OCI-LY7 (cell line): ENCODE measurements around the gene FAM162A. TPM values are rescaled to one million over a fixed set of nuclear protein-coding genes. Genes with fewer than 3 reads are reported as not detected.

Experiments used
- BruUV-seq: library from RNA; stranded (reverse); fragments of 400-500 nt; replicated peaks from 2 replicates; lab custom pipeline; 2021; lab: Mats Ljungman, UMichigan
- CTCF ChIA-PET: fragments of 300-600 bp; sonication (Branson Sonifier 250); formaldehyde crosslinking; loops from one replicate; lab custom pipeline; 2022; ENCODE audit warnings: antibody characterized with exemption; ENCODE audit not compliant: unreplicated experiment; lab: Charles Lee
- POLR2A ChIA-PET: fragments of 300-600 bp; sonication (Branson Sonifier 250); formaldehyde crosslinking; loops from one replicate; lab custom pipeline; 2022; ENCODE audit warnings: antibody characterized with exemption; lab: Charles Lee
- DNase-seq: peaks from one replicate; pipeline ENCODE4 v3.0.0-alpha.2; 2015; ENCODE audit warnings: low spot score
- H2AFZ ChIP-seq: fragments of 200-600 bp; sonication (generic), shearing (Covaris generic); 2 replicates; pipeline ENCODE4 v1.6.1; 2014; ENCODE audit warnings: mild to moderate bottlenecking, antibody characterized with exemption, low read length, moderate library complexity
- H3K27ac ChIP-seq: fragments of 200-600 bp; sonication (generic); 2 replicates; pipeline ENCODE4 v1.5.1; 2014; ENCODE audit warnings: mixed run types, low read depth, mild to moderate bottlenecking, moderate library complexity, low read length, inconsistent platforms; ENCODE audit not compliant: poor library complexity, severe bottlenecking
- H3K36me3 ChIP-seq: fragments of 200-600 bp; sonication (generic); 2 replicates; pipeline ENCODE4 v1.6.1; 2014; ENCODE audit warnings: mild to moderate bottlenecking, antibody characterized with exemption, low read length, moderate library complexity, mixed read lengths; ENCODE audit not compliant: insufficient read depth
- H3K4me1 ChIP-seq: fragments of 200-600 bp; sonication (generic); 2 replicates; pipeline ENCODE4 v1.5.1; 2014; ENCODE audit warnings: mild to moderate bottlenecking, low read length; ENCODE audit not compliant: insufficient read depth, poor library complexity, severe bottlenecking
- H3K4me2 ChIP-seq: fragments of 200-600 bp; sonication (generic); 2 replicates; pipeline ENCODE4 v1.6.1; 2014; ENCODE audit warnings: mild to moderate bottlenecking, low read length
- H3K4me3 ChIP-seq: fragments of 200-600 bp; sonication (generic); 2 replicates; pipeline ENCODE4 v1.5.1; 2014; ENCODE audit warnings: mild to moderate bottlenecking, low read depth, low read length; ENCODE audit not compliant: poor library complexity, severe bottlenecking
- H3K79me2 ChIP-seq: fragments of 200-600 bp; sonication (generic); 2 replicates; pipeline ENCODE4 v1.6.1; 2016; ENCODE audit warnings: low read depth, mild to moderate bottlenecking, low read length, moderate library complexity, mixed read lengths; ENCODE audit not compliant: insufficient read depth
- H3K9me2 ChIP-seq: fragments of 200-600 bp; sonication (generic); 2 replicates; pipeline ENCODE4 v1.6.1; 2016; ENCODE audit warnings: mild to moderate bottlenecking, low read length, mixed read lengths; ENCODE audit not compliant: insufficient read depth
- H3K9me3 ChIP-seq: fragments of 200-600 bp; sonication (generic); 2 replicates; pipeline ENCODE4 v1.6.1; 2014; ENCODE audit warnings: mild to moderate bottlenecking, mixed run types, low read length, mixed read lengths
- H4K20me1 ChIP-seq: fragments of 200-600 bp; sonication (generic); 2 replicates; pipeline ENCODE4 v1.6.1; 2014; ENCODE audit warnings: mild to moderate bottlenecking, antibody characterized with exemption, low read length, moderate library complexity, mixed read lengths; ENCODE audit not compliant: insufficient read depth
- CTCF ChIP-seq: fragments of 200-600 bp; sonication (generic); conservative IDR thresholded peaks from 2 replicates; pipeline ENCODE4 v1.5.1; 2014; ENCODE audit warnings: mild to moderate bottlenecking, antibody characterized with exemption, low read length, moderate library complexity, mixed read lengths
- EZH2phosphoT487 ChIP-seq: fragments of 200-600 bp; sonication (generic); IDR thresholded peaks from 2 replicates; pipeline ENCODE4 v1.6.1; 2018; ENCODE audit warnings: low read depth, borderline replicate concordance, mild to moderate bottlenecking, mixed run types, antibody characterized with exemption, low read length, moderate library complexity, mixed read lengths
- intact Hi-C: fragments of 100-400 bp; cut with micrococcal nuclease; formaldehyde crosslinking; loops from one replicate; pipeline ENCODE4 v1.10.0; 2022; ENCODE audit not compliant: unreplicated experiment
- total RNA-seq, 2 experiments: library from RNA; depleted of rRNA in 1 of 2; stranded (reverse); fragments of >200 nt in 1 of 2; shearing (Covaris generic) in 1 of 2; gene quantifications; 2 replicates each; pipeline ENCODE4 v1.2.3, GENCODE V29; 2014 to 2022

The FAM162A gene
- total RNA-seq, 2 experiments from 2014 or later = 43.2 to 61.1 TPM

GRCh38 chr3:122410111-122410510 is 26.1 kb downstream of the FAM162A start:
- POLR2A ChIA-PET = interaction anchor here (2.0 kb wide), 1 partner anchor 26 kb away, joined by 5 read pairs; the partner anchor contains the start of gene FAM162A

GRCh38 chr3:122410639-122411038 is 26.7 kb downstream of the FAM162A start:
- Histone ChIP-seq H3K4me1 (peaks cover 27% of the 10 kb centered on the region), H3K4me2 (no peak overlapping the region), H3K27ac (no peak overlapping the region), H3K36me3 (peaks cover 75% of the 10 kb centered on the region), H3K9me2 (no peaks in the 10 kb centered on the region), H4K20me1 (no peaks in the 10 kb centered on the region), H3K9me3 (no peaks in the 10 kb centered on the region), H3K4me3 (no peak overlapping the region), H2AFZ (no peak overlapping the region), H3K79me2 (peaks cover 23% of the 10 kb centered on the region)
- no TSS peak for BruUV-seq
- intact Hi-C loops = loop anchor here (10.0 kb wide), 1 partner anchor 384 kb away; the partner anchor contains the start of genes HSPBAP1 and SLC49A4
- CTCF ChIA-PET = no interaction called here
- no peak for DNase-seq
- TF ChIP-seq CTCF = no peak
- TF ChIP-seq EZH2phosphoT487 = no peak
- POLR2A ChIA-PET = interaction anchor here (0.6 kb wide), 2 partner anchors 111 to 627 kb away, joined by 3 to 4 read pairs; no protein-coding TSS in a partner anchor

More at GRCh38 chr3:122410111-122410510, 26.1 kb downstream of the FAM162A start:
- H3K4me2 ChIP-seq = no peak overlapping the region
- no peak overlapping the region for H3K4me3 ChIP-seq
- no TSS peak for BruUV-seq
- CTCF ChIA-PET = no interaction called here
- no peaks in the 10 kb centered on the region for H4K20me1 ChIP-seq
- no peak for DNase-seq
- peaks cover 81% of the 10 kb centered on the region for H3K36me3 ChIP-seq
- H3K27ac ChIP-seq = no peak overlapping the region
- H3K4me1 ChIP-seq = peaks cover 26% of the 10 kb centered on the region
- no peak overlapping the region for H2AFZ ChIP-seq
- no peaks in the 10 kb centered on the region for H3K9me3 ChIP-seq
- intact Hi-C loops = loop anchor here (10.0 kb wide), 1 partner anchor 385 kb away; the partner anchor contains the start of genes HSPBAP1 and SLC49A4
- no peaks in the 10 kb centered on the region for H3K9me2 ChIP-seq
- peaks cover 19% of the 10 kb centered on the region for H3K79me2 ChIP-seq
- no peak for TF ChIP-seq CTCF
- no peak for TF ChIP-seq EZH2phosphoT487

- Histone ChIP-seq H3K9me2 (no peaks in the 10 kb centered on the region), H3K27ac (no peak overlapping the region), H3K36me3 (peaks cover 39% of the 10 kb centered on the region), H3K4me1 (peaks cover 41% of the 10 kb centered on the region), H3K4me3 (peak overlapping the region; percentile 85), H2AFZ (no peak overlapping the region), H3K9me3 (no peaks in the 10 kb centered on the region), H3K79me2 (peaks cover 35% of the 10 kb centered on the region), H3K4me2 (peak overlapping the region; percentile 98), H4K20me1 (no peaks in the 10 kb centered on the region)
- intact Hi-C loops = loop anchor here (10.0 kb wide), 1 partner anchor 380 kb away; the partner anchor contains the start of genes HSPBAP1 and SLC49A4
- BruUV-seq = no TSS peak
- ChIA-PET CTCF (no interaction called here), POLR2A (interaction anchor here (2.4 kb wide), 1 partner anchor 102 kb away, joined by 7 read pairs; no protein-coding TSS in a partner anchor)
- TF ChIP-seq CTCF = no peak
- no peak for TF ChIP-seq EZH2phosphoT487
- no peak for DNase-seq
These were observed 30.4 kb downstream of the FAM162A start for GRCh38 chr3:122414391-122414790.
